SU-DHL-6 (cell line): ENCODE data around the gene RARS2.

ENCODE experiments used
- EZH2phosphoT487 ChIP-seq: fragments of 200-600 bp; sonication (generic), shearing (Covaris generic); conservative IDR thresholded peaks from 2 replicates; pipeline ENCODE4 v1.6.1; 2018; ENCODE audit warnings: mild to moderate bottlenecking, antibody characterized with exemption, low read length, moderate library complexity, mixed read lengths
- TF ChIP-seq, protein P1 (sequence below): fragments of 200-600 bp; sonication (generic); IDR thresholded peaks from one replicate; pipeline ENCODE4 v1.5.1; 2017; ENCODE audit warnings: antibody characterized with exemption, mild to moderate bottlenecking, low read length, moderate library complexity; ENCODE audit not compliant: insufficient read depth, poor library complexity, severe bottlenecking

DNA sequence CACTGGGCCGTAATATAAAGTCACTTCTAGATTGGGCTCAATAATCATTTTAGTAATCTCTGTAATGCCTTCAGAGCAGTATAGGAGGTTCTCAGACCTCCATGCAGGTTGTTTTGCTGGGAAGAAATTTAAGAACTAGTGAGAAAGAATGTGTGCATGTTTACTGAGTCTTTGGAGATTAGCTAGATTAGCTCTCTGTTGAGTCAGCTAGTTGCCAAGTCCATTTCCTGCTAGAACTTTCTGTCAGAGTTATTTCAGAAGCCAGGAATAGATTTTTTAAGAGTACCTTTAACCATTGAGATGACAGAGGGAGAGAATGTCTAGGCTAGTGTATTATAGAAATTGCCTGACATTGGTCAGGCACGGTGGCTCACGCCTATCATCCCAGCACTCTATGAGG lies 33.5 kb upstream of the RARS2 start:
- TF ChIP-seq, protein P1, sequence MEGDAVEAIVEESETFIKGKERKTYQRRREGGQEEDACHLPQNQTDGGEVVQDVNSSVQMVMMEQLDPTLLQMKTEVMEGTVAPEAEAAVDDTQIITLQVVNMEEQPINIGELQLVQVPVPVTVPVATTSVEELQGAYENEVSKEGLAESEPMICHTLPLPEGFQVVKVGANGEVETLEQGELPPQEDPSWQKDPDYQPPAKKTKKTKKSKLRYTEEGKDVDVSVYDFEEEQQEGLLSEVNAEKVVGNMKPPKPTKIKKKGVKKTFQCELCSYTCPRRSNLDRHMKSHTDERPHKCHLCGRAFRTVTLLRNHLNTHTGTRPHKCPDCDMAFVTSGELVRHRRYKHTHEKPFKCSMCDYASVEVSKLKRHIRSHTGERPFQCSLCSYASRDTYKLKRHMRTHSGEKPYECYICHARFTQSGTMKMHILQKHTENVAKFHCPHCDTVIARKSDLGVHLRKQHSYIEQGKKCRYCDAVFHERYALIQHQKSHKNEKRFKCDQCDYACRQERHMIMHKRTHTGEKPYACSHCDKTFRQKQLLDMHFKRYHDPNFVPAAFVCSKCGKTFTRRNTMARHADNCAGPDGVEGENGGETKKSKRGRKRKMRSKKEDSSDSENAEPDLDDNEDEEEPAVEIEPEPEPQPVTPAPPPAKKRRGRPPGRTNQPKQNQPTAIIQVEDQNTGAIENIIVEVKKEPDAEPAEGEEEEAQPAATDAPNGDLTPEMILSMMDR = no peak
- no peak for TF ChIP-seq EZH2phosphoT487
